Endodermal cell (in vitro differentiated cells): ENCODE data around the gene RGS9. TPM values are rescaled to one million over a fixed set of nuclear protein-coding genes. Genes with fewer than 3 reads are reported as not detected.

Experiments used
- DNase-seq: peaks from one replicate; pipeline ENCODE4 v3.0.0-alpha.2; 2017
- H3K27ac ChIP-seq: 2 replicates; pipeline ENCODE4 v1.5.1; 2013; ENCODE audit warnings: mild to moderate bottlenecking, low read depth, low read length, moderate library complexity
- H3K27me3 ChIP-seq: 2 replicates; pipeline ENCODE4 v1.6.1; 2013; ENCODE audit warnings: mild to moderate bottlenecking, low read length, moderate library complexity; ENCODE audit not compliant: insufficient read depth, control insufficient read depth, poor library complexity, severe bottlenecking
- H3K36me3 ChIP-seq: 2 replicates; pipeline ENCODE4 v1.7.0; 2013; ENCODE audit warnings: mild to moderate bottlenecking, low read length, moderate library complexity; ENCODE audit not compliant: control insufficient read depth, insufficient read depth
- H3K4me1 ChIP-seq: one replicate; pipeline ENCODE4 v1.7.0; 2013; ENCODE audit warnings: low read length; ENCODE audit not compliant: control insufficient read depth, insufficient read depth
- H3K4me3 ChIP-seq: 2 replicates; pipeline ENCODE4 v1.5.1; 2013; ENCODE audit warnings: mild to moderate bottlenecking, low read length, moderate library complexity
- H3K9ac ChIP-seq: 2 replicates; pipeline ENCODE4 v1.6.1; 2013; ENCODE audit warnings: mild to moderate bottlenecking, low read length, moderate library complexity; ENCODE audit not compliant: poor library complexity, severe bottlenecking; ENCODE audit errors: extremely low read depth
- H3K9me3 ChIP-seq: 2 replicates; pipeline ENCODE4 v1.6.1; 2013; ENCODE audit warnings: mild to moderate bottlenecking, low read length, moderate library complexity; ENCODE audit not compliant: control insufficient read depth
- H3K27ac Mint-ChIP-seq: 2 replicates; pipeline ENCODE4 v1.8.0; 2020; ENCODE audit warnings: mixed read lengths
- H3K27me3 Mint-ChIP-seq: 2 replicates; pipeline ENCODE4 v1.8.0; 2021; ENCODE audit warnings: mild to moderate bottlenecking, mixed read lengths; ENCODE audit not compliant: insufficient read depth
- H3K36me3 Mint-ChIP-seq: 2 replicates; pipeline ENCODE4 v1.8.0; 2020; ENCODE audit warnings: low read depth, mixed read lengths
- H3K4me1 Mint-ChIP-seq: 2 replicates; pipeline ENCODE4 v1.8.0; 2020; ENCODE audit warnings: mixed read lengths
- H3K4me3 Mint-ChIP-seq: 2 replicates; pipeline ENCODE4 v1.8.0; 2020; ENCODE audit warnings: mild to moderate bottlenecking, moderate library complexity, mixed read lengths
- H3K9me3 Mint-ChIP-seq: 2 replicates; pipeline ENCODE4 v1.8.0; 2020; ENCODE audit warnings: mild to moderate bottlenecking, mixed read lengths
- CTCF ChIP-seq: fragments of 200-600 bp; sonication (generic); conservative IDR thresholded peaks from 2 replicates; pipeline ENCODE4 v1.5.0; 2021; ENCODE audit warnings: antibody characterized with exemption, mild to moderate bottlenecking
- WGBS, 2 experiments: methylation state at CpG; one replicate each; pipeline versions ENCODE4 v1.1.5 to v1.1.7; 2013; ENCODE audit warnings: missing lambda C conversion rate in 2 of 2, mixed read lengths in 1 of 2; ENCODE audit not compliant: insufficient coverage in 1 of 2, insufficient read length in 1 of 2; 5-methylcytosine and 5-hydroxymethylcytosine counted together
- total RNA-seq, 2 donors: library from RNA; stranded (reverse); fragmentation: NEBNext Ultra II Directional in 1 of 2; extraction: Animal tissue kit (Norgen Biotek cat#: 25700) in 1 of 2; gene quantifications; 2 replicates in 1 of 2; 3 replicates in 1 of 2; pipeline ENCODE4 v1.2.1, GENCODE V29; 2021

RGS9 gene
- total RNA-seq, 2 donors from 2014 or later = 11.1 to 14.7 TPM

DNA sequence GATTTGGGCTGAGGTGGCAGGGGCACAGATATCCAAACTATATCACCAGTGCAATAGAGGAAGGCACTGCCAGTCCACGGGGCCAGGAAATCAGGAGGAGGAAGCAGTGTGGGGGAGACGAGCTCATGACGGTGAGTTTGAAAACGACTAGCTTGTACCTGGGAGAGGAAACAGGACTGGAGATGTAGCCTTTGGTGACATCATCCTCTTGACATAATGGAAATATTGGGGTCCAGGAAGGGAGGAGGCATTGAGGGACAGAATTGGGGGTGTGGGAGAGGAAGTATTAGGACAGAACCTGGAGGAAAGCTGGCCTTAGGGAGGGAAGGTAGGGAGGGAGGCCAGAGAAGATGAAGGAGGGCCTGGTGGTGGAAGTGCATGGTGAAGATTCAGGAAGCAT, 109.1 kb downstream of the RGS9 start:
- H3K4me1 Mint-ChIP-seq = peaks cover 4% of the 10 kb centered on the region
- no peak overlapping the region for H3K4me3 Mint-ChIP-seq
- H3K27me3 Mint-ChIP-seq = no peaks in the 10 kb centered on the region
- no peak for TF ChIP-seq CTCF
- H3K9me3 Mint-ChIP-seq = no peaks in the 10 kb centered on the region
- H3K36me3 ChIP-seq = no peaks in the 10 kb centered on the region
- 82 to 90% methylated on average over 4 of the region's 4 CpGs for WGBS, 2 experiments
- H3K36me3 Mint-ChIP-seq = no peaks in the 10 kb centered on the region
- H3K27ac Mint-ChIP-seq = no peak overlapping the region
- H3K27me3 ChIP-seq = no peaks in the 10 kb centered on the region
- no peak overlapping the region for H3K4me3 ChIP-seq
- no peak overlapping the region for H3K9ac ChIP-seq
- DNase-seq = no peak
- H3K9me3 ChIP-seq = no peaks in the 10 kb centered on the region
- no peaks in the 10 kb centered on the region for H3K4me1 ChIP-seq
- no peak overlapping the region for H3K27ac ChIP-seq

GRCh38 chr17:65249774-65250173, 112.6 kb downstream of the RGS9 start:
- Mint-ChIP-seq H3K4me1 (no peaks in the 10 kb centered on the region), H3K4me3 (no peak overlapping the region), H3K36me3 (no peaks in the 10 kb centered on the region), H3K27me3 (no peaks in the 10 kb centered on the region), H3K27ac (no peak overlapping the region), H3K9me3 (no peaks in the 10 kb centered on the region)
- H3K4me3 ChIP-seq = no peak overlapping the region
- H3K27me3 ChIP-seq = no peaks in the 10 kb centered on the region
- H3K9ac ChIP-seq = no peak overlapping the region
- TF ChIP-seq CTCF = no peak
- no peaks in the 10 kb centered on the region for H3K4me1 ChIP-seq
- no peaks in the 10 kb centered on the region for H3K9me3 ChIP-seq
- WGBS, 2 experiments = 100% methylated on average over 2 of the region's 2 CpGs; no CpG with 5 or more reads in 1 of the 2 experiments
- H3K36me3 ChIP-seq = no peaks in the 10 kb centered on the region
- no peak for DNase-seq
- H3K27ac ChIP-seq = no peak overlapping the region

- 76 to 83% methylated on average over 1 of the region's 1 CpG for WGBS, 2 experiments
- H3K9me3 Mint-ChIP-seq = no peaks in the 10 kb centered on the region
- no peaks in the 10 kb centered on the region for H3K36me3 ChIP-seq
- H3K27ac Mint-ChIP-seq = no peak overlapping the region
- no peaks in the 10 kb centered on the region for H3K27me3 ChIP-seq
- H3K4me1 ChIP-seq = no peaks in the 10 kb centered on the region
- H3K9me3 ChIP-seq = no peaks in the 10 kb centered on the region
- H3K4me3 ChIP-seq = no peak overlapping the region
- no peak overlapping the region for H3K27ac ChIP-seq
- no peaks in the 10 kb centered on the region for H3K27me3 Mint-ChIP-seq
- no peaks in the 10 kb centered on the region for H3K4me1 Mint-ChIP-seq
- H3K36me3 Mint-ChIP-seq = no peaks in the 10 kb centered on the region
- DNase-seq = peak; percentile 65
- H3K9ac ChIP-seq = no peak overlapping the region
- no peak for TF ChIP-seq CTCF
- no peak overlapping the region for H3K4me3 Mint-ChIP-seq
Measured at GRCh38 chr17:65254166-65254565, 117.0 kb downstream of the RGS9 start.
